NCI-H748 treated with DMSO at 0.1 percent for 48 hours (cell line): ENCODE data around the gene APH1B.
"Not testable (repeated sequence)": the region's sequence is repeated elsewhere in the genome, so short reads cannot be mapped to it uniquely, and the experiment has no call there.

Experiments
- DNase-seq: peaks from one replicate; lab custom pipeline; 2025; lab: John Stamatoyannopoulos, UW

Gene APH1B

DNA sequence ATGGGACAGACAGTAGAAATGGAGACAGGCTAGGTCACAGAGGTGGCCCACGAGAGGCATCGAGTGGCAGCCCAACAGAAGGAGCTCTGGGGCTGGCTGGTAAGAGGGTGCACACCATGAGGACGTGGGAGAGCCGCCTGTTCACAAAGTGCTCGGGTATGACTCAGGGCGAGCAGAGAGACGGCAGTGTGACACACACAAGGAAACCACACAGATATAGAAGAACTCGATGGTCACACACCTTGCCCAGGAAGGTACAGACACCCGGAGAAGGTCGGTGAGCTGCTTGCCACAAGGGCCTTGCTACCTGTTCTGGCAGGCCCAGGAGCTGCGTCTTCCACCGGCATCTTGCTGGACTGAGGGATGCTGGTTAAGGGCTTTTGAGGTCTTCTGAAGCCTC, 54.1 kb downstream of the APH1B start:
- DNase-seq = no peak

DNA sequence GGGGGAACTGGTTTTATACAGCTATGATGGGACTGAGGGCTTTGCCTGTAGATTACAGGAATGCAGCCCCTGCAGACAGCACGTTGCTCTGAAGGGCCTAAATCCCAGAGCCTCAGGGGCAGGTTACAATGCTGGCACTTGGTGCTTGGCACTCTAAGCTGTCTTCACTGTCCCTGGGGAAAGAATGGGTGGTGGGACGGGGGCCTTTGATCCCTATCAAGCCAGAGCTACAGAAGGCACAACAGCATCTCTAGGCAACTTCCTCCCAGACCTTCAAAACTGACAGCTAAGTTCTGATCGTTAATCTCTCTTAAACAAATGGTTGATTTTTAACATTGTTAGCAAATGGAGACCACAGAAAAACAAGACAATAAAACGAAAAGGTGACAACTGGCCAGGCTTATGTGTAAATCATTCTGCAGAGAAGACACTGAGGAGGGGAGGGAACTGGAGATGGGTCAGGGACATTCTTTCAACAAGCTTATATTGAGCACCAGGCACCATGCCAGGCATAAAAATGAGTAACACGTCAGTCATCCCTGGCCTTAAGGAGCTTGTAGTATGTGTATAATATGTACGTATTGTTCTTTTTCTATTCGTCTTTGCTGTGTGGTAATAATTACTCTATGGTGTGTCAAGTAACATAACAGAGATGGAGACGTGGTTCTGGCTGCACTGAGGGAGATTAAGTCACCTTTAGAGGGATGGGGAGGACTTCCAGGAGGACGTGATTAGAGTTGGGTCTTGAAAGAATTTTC, 55.1 kb downstream of the APH1B start:
- no peak for DNase-seq

DNA sequence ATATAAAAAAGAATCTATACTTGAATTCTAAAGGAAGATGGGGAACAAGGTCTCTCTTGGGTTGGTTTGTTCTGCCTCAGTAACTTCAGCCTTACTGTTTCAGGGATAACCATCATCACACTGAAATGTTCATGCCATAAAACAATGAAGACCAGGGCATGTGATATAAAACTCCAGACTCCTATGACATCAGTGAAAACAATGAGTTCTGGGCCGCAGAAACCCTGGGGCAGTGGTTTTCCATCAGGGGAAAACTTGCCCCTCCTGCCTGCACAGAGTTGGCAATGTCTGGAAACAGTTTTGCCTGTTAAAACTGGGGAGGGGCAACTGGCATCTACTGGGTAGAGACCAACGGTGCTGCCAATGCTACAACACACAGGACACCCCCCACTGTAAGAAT, 57.4 kb downstream of the APH1B start:
- no peak for DNase-seq

DNA sequence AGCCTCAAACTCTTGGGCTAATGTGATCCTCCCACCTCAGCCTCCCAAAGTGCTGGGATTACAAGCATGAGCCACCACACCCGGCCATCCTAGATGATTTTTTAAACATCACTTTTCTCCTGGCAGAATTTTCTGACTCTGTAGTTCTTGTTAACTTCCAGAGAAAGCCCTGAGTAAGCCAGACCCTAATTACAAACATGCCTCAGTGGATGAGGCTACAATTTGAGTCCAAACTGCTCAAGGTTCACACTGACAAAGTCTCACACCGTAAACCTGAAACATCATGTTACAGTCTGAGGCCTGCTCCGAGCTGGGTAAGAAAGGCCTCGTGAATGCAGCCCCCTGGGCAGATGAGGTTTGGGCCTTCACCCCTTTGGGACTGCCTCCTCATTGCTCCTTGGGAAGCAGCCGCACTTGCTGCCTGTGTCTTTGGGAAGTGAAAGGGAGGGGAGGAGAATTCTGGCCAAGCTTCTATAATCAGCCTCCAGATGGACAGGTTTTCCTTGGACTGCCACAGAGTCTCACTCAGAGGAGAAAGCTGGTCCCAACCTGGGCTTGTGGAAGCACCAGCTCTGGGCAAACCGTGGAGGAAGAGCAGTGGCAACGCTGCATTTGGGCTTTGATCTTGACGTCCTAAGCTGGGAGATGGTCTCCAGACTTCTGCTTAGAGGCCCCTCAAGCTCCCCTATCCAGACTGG, 58.3 kb downstream of the APH1B start:
- no peak for DNase-seq

DNA sequence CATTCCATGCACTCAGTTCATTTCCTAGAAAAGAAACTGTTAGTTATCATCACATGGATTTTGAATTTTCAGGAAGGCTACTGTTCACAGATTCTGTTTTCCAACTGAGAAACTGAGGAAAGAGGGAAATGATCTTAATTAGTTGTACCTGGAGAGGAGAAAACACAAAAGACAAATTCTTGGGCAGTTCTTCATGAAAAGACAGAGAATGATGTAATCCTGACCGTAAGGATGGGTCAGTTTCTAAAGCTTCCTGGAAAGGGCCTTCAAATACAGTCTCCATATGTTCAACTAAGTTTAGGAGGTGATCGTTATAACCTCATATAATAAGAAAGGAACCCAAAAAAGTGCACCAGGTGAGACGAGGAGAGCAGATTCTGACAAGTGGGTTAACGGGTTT, 59.6 kb downstream of the APH1B start:
- no peak for DNase-seq

DNA sequence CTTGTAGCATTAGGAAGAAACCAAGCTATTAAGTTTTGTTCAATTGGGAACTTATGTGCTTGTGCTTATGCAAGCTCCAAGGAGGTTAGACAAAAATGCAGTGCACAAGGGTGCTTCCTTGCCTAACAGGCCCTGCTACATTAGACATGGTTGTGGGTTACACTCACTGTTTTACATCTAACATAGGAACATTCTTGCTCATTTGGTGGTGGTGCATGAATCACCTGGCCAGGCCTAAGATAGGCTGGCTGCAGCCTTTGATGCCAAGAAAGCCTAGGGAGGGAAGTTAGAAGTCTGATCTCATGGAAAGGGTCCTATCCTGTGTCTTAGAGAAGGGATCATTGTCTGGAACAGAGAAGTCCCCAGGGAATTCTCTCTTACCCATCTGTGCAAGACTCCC, 60.8 kb downstream of the APH1B start:
- no peak for DNase-seq

DNA sequence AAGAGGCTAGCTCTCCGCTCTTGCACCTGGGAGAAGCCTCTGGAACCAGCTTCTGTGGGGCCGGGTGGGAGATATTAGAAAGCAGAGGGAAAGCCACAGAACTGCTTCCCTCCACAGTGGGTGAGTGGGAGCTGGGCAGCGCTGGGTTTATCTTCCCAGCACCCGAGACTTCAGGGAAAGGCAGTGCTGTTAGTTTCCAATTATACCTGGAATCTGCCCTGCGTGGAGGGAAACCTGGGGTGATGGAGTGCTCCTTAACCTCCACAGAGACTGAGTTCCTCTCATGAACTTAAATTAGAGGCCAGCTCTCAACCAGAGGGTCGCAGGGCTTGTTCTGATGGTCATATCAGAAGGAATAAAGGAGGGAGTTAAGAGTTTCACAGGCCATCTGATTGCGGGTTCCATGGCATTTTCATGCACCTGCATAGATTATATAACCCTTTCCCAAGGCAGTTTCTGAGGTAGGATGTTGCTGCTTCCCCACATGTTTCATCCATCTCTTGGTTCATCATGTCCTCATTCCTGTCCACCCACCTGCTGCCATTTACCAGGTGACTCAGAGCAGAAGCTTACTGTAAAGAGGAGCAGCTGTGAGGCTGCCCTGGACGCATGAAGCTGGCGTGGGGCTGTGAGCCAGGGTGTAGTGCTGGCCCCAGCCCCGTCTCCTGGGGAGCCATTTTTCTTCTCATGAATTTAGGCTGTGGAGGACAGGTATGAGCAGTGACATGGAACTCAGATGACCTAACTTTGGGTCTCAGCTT, 61.8 kb downstream of the APH1B start:
- DNase-seq = no peak

DNA sequence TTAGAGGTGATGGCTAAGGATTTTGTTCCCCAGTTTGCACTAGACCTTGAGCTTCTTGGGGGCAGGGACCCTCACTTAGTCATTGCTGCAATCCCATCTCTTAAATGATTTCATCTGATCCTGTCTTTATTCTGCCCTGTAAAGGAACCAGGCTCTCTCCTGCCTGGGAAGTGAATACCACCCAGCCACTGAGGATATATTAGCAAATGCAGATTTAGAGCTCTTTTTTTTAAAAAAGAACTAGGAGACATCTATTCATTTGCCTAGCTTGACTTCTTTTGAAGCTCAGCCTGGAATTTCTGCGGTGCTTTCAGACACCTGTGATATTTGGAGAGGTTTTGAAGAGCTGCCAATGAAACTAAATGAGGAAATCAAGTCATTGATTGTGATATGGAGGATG, 62.4 kb downstream of the APH1B start:
- DNase-seq = no peak

DNA sequence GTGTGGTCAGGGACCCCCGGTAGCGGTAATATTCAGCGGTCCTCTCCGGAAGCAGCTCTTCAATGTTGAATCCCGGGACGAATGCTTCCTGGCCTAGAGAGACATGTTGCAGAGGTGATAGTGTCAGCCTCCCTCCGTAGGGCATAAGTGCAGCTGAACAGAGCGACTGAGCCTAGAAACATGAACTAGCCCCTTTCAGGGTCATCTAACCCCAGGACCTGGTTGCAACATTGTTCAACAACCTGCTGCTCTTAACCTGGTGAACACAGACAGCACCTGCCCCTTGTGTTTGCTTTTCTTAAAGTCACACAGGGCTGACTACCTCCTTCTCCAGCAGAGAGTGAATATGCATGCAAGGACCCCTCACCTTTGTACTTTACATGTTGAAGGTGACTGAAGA, 62.9 kb downstream of the APH1B start:
- no peak for DNase-seq

DNA sequence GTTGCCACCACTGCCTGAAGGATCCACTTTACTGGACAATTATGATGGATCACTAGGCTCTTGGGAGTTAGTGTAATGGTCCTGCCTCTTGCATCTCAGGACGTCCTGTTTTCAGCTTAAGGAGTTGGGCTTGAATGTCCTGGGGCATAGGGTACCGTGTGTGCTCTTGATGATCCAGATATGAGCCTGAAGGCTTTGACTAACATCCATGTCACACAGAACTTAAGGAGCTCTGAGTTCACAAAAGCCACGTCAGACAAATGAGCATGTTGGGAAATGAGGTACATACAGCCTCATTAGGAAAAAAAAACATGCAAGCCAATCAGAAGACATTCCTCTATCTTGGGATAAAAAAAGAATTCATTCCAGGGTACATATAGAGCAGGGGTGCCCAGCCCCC, 63.5 kb downstream of the APH1B start:
- DNase-seq = no peak

DNA sequence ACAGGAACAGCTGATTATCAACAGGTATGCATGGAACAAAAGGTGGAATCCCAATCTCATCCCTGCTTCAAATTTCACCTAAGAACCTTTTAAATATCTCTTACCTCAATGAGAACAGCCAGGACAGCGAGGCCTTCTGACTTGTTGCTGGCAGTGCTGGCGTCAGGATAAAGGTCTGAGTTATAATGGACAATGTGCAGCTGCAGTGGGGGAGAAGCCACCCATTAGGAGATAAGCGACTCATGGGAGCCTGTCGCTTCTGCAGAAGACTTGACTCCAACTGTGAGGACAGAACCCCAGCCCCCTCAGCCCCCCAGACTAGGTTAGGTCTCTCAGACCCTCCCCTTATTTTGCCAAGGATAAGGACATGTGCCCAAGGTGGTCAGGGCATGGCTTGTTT, 64.5 kb downstream of the APH1B start:
- DNase-seq = no peak

DNA sequence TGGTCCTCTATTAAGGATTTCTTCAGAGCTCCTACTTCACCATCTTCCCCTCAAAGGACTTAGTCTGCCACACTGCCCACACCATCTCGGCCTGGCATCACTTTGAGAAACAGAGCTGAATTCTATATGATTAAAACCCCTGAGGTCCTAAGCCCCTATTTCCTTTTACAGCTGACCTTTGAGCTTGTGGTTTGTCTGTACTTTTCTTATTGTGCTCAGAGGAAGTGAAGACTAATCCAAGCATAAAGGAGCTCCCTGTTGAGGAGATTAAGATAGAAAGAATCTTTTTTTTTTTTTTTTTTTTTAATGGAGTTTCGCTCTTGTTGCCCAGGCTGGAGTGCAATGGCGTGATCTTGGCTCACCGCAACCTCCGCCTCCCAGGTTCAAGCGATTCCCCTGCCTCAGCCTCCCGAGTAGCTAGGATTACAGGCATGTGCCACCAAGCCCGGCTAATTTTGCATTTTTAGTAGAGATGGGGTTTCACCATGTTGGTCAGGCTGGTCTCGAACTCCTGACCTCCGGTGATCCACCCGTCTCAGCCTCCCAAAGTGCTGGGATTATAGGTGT, 65.7 kb downstream of the APH1B start:
- DNase-seq = not testable (repeated sequence)

DNA sequence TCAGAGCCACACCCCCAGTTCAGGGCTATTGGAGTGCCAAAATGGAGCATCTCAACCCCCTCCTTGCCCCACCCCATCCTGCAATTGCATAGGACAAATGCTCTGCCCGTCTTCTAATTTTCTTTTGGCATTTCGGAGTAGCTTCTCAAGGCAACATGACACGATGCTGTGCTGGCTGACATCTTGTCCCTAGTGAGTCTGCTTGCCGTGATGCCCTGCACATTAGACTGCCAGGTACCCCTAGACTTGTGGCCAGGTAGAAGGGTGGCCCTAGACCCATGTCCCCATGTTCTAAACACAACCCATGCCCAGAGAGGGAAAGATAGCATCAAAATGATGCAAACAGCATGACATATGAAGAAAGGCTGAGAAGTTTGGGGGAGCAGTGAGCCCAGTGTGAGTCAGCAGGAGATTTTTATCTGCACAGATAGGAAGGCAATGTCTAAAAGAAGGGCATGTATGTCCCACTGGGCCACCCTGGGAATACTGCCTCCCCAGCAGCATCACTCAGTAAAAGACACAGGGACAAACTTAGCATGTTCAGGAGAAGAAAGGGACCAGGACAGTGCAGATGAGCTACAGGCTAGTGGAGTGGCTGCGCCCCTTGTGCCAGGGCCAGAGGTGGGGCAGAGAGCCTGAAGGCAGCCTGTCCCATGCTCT, 67.5 kb downstream of the APH1B start:
- no peak for DNase-seq

DNA sequence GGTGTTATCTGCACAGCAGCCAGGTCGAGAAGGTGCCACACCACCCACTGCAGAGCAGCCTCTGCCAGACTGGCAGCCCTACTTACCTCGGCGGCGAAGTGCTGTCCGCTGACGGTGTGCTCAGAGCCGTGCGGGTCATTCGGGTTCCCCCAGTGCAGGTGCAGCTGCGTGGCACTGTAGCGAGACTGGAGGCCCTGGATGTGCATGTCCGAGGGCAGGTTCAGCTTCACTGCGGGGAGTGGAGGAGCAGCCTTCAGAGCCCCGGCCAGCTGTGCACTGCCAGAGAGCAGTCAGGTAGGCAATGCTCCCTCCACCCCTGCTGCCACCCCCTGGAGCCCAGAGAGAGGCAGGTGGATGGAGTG, 68.0 kb downstream of the APH1B start:
- no peak for DNase-seq

DNA sequence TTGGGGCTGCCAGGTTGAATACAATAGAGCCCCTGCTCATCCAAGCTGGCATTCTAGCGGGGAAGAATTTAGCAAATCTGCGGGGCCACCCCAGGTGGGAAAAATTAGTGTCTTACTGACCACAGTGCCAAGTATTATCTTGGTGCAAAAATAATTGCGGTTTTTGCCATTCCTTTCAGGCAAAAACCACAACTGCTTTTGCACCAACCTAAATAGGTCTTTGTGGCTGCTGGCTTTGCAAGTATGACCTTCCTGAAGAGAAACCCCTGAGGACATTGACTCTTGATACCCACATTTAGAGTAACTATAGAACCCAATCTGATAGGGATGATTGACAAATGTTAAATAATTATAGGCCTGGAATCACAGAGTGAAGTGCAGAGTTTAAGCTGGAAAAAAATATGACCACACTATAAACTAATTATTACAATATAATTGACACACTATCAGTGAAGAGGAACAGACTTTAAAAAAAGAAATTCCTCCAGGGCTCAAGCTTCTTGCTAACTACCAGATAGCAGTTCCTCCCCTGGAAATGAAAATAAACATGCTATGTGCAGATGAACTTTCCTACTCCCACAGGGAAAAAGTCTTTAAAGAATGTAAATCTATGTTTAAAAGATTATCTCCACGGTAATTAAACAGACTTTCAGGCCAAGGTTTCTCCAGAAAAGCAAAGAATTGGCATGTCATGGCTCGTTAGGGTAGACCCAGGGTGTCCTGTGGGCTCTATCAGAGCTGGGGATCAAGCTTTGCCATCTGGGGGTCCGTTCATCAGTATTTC, 69.9 kb downstream of the APH1B start:
- no peak for DNase-seq

DNA sequence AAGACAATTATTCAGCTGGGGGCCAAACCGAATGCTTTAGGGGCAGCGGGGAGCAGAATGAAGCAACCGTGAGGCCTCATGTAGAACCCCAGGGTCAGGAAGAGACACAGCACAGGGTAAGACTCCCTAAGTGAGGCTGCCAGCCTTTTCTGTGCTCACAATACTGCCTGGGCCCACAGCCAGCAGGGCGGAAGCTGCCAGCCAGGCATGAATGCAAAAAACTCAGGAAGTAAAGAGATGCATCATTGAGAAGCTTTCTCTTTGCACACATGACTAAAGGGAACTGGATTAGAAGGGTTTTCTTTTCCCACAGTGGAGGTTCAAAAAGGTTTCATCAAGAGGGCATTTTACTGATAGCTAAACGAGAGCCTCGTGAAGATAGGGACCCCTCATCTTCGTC, 71.0 kb downstream of the APH1B start:
- no peak for DNase-seq

DNA sequence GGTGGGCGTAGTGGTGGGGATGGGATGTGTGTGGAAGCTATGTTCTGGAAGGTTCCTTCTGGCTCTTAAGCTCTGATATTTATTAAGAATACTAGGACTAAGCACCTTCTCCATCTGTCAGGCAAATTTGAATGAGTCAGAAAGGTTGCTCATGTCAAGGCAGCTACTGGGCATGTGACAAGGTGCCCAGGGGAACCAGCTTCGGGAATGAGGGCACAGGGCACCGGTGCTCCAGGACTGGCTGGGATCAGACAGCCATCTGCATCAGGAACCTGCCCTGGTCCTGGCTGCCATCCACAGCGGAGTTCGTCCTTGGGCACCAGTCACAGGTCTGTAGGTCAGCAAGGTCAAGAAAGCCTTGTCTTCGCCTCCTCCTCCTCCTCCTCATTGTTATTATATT, 71.8 kb downstream of the APH1B start:
- DNase-seq = no peak

DNA sequence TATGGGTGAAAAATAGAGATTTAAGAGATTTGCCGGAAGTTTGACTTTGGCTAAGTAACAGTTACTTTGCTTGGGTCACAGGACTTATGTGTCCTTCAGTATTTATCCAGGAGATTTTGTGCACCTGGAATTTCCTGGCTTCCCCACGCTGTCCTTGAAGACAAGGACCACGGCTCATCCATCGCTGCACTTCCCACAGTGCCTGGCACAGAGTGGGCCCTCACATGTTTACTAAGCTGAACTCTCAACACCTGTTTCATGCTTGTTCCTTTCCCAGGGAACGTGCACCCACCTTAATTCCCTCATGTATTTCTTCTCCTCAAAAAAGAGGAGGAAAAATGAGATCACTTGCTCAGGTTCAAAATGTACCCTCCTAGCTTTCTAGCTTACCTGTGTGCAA, 72.2 kb downstream of the APH1B start:
- DNase-seq = no peak

DNA sequence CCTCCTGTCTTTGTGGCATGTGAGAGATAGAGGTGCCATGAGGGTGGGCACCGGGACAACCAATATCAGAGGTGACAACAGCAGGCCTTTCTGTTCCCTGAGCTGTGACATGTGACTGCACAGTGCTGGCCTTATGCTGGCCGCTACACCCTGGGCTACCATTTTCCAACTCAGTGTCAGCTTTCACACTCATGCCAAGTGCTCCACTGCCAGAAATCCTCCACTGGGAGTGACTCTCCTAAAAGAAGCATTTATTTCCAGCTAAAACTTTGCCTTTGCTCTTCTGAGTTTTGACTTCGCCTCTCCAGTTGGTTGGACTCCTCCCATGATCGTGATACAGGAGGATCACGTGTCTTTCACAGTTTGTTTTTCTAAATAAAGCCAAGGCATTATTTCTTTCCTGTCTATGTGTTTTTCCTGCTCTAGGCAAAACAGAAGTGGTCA, 72.8 kb downstream of the APH1B start:
- no peak for DNase-seq

DNA sequence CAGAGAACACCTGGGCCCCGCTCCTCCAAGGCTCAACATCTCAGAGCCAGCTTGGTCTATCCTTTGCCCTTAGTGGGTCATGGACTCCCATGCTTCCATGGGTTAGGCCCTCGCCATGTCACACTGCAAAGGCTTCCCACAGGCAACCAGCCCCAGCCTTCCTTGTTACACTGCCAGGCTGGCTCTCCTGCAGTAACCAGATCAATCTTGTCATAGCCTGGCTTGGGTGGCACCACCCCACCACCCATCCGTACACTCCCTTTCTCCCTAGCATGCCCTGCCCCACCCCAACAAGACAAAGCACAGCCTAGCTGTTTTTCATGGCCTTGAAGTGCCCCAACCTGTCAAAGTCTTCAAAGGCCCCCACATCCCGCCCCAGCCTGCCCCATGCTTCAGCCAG, 73.8 kb downstream of the APH1B start:
- DNase-seq = no peak

DNA sequence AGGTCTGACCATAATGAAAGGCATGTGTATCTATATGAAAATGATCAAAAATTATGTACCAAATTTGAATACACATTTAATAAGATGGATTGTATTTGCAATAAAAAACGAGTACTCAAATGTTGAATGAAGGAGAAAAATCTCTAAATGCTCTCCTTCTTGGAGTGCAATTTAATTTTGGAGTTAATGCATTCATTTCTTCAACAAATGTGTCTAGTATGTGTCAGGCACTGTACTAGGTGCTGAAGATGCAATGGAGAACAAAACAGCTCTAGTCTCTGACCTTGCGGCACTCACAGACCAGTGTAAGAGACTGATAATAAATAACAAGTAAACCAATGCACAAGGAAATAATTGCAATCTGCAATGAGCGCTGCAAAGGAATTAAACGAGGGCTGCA, 75.4 kb downstream of the APH1B start:
- DNase-seq = no peak

DNA sequence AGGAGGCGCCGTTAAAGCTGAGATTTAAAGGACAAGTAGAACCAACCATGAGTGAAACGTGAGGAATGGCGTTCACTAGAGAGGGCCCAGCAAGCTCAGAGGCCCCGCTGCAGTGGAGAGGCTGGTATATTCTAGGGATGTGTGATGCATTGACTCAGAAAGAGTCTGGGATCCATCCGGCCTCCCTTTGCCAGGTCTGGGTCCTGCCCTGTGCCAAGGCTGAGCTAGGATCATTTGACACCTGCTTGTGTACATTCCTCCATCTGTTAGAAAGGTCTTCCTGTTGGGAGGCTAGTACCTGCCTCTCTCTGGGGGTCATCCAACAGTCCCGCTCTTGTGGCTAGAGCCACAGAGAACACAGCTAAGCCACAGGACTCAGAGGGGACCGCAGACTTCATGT, 75.9 kb downstream of the APH1B start:
- no peak for DNase-seq
